Mammary epithelial cell (primary cell): Measurements from ENCODE around the gene ST6GALNAC3.

ENCODE experiments used
- CTCF ChIP-seq, 2 donors: IDR thresholded peaks in 1 of 2; conservative IDR thresholded peaks in 1 of 2; 2 replicates each; pipeline ENCODE4 v1.5.1; 2011 to 2012; ENCODE audit warnings: inconsistent platforms in 2 of 2, low read length in 2 of 2, mild to moderate bottlenecking in 2 of 2, control low read depth in 1 of 2, low read depth in 1 of 2; ENCODE audit not compliant: insufficient read depth in 1 of 2; ENCODE audit errors: extremely low read depth in 1 of 2
- EZH2 ChIP-seq: IDR thresholded peaks from 2 replicates; pipeline ENCODE4 v1.6.1; 2012; ENCODE audit warnings: low read length, inconsistent platforms, borderline replicate concordance

GRCh38 chr1:76548513-76549100 lies 474.1 kb downstream of the ST6GALNAC3 start:
- TF ChIP-seq EZH2 = no peak
- TF ChIP-seq CTCF (conservative IDR thresholded peaks at IDR 0.05 in 1 of 2, IDR thresholded peaks at IDR 0.05 in 1 of 2; ENCODE audit: extremely low read depth in 1 of 2, insufficient read depth in 1 of 2, low read depth in 1 of 2, low read length in 2 of 2) = no peak
